ENCODE measurements around the gene OR10AG1. TPM values are rescaled to one million over a fixed set of nuclear protein-coding genes. Genes with fewer than 3 reads are reported as not detected.

Gene OR10AG1
- total RNA-seq, 1 donor from 2014 or later = not detected

DNA sequence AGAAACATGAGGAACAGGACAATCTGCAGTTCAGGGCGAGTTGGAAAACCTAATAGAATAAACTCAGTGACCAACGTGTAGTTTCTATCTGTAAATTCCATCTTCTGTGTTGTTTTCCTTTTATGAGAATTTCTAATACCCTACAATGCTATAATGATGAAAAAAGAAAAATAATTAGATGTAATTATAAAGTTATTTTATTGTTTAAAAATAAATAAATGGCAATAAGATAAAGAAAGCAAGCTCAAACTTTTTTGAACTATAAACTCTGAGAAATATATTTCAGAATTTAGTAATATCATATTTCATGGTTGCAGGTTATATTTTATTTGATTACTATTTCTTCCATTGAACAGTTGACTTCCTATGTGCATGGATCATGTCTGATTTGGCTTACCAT lies 33.4 kb downstream of the OR10AG1 start, which contains the start of gene OR5I1:
Gene OR5I1 (minus strand): TSS at position 101 of the 400 bp plus-strand sequence. CDS start 0 bp downstream, at position 101.
- Histone ChIP-seq H3K36me3 (no peaks in the 10 kb centered on the region), H3K27me3 (ENCODE audit: low read depth) (peaks cover 5% of the 10 kb centered on the region), H3K27ac (replicated peaks) (no peak within 1 kb of the TSS), H3K4me1 (no peaks in the 10 kb centered on the region), H3K4me3 (no peak within 1 kb of the TSS), H3K9me3 (replicated peaks) (peaks cover 11% of the 10 kb centered on the region)
- DNase-seq = no peak
- intact Hi-C loops (cut with micrococcal nuclease) = no loop called here
- TF ChIP-seq, protein P1, sequence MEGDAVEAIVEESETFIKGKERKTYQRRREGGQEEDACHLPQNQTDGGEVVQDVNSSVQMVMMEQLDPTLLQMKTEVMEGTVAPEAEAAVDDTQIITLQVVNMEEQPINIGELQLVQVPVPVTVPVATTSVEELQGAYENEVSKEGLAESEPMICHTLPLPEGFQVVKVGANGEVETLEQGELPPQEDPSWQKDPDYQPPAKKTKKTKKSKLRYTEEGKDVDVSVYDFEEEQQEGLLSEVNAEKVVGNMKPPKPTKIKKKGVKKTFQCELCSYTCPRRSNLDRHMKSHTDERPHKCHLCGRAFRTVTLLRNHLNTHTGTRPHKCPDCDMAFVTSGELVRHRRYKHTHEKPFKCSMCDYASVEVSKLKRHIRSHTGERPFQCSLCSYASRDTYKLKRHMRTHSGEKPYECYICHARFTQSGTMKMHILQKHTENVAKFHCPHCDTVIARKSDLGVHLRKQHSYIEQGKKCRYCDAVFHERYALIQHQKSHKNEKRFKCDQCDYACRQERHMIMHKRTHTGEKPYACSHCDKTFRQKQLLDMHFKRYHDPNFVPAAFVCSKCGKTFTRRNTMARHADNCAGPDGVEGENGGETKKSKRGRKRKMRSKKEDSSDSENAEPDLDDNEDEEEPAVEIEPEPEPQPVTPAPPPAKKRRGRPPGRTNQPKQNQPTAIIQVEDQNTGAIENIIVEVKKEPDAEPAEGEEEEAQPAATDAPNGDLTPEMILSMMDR (IDR thresholded peaks at IDR 0.05; ENCODE audit: borderline replicate concordance) = no peak

DNA sequence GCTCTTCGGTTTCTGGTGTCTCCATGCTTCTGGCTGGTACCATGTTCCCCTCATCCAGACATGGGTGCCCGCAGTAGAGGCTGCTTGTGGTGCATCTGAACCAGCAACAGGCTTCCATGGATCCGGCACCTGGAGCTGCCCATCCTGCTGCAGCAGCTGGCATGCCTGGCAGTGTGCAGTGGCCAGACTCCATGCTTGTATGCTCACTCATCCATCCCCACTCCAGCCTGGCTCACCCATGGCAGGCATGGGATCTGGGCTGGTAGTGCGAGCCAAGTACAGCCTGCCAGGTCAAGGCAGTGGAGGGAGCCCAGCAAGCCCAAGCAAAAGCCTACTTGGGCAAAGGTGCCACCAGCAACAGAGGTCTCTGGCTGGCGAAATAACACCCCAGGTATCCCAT lies 49.2 kb downstream of the OR10AG1 start:
- peaks cover 2% of the 10 kb centered on the region for H3K9me3 ChIP-seq (replicated peaks)
- no peak for DNase-seq
- no peaks in the 10 kb centered on the region for H3K36me3 ChIP-seq
- H3K27ac ChIP-seq (replicated peaks) = no peak overlapping the region
- H3K4me1 ChIP-seq = no peaks in the 10 kb centered on the region
- intact Hi-C loops (cut with micrococcal nuclease) = no loop called here
- H3K27me3 ChIP-seq (ENCODE audit: low read depth) = no peaks in the 10 kb centered on the region
- H3K4me3 ChIP-seq = no peak overlapping the region
- TF ChIP-seq, protein P1 (IDR thresholded peaks at IDR 0.05; ENCODE audit: borderline replicate concordance) = no peak

Other genes starting within 250 kb of the OR10AG1 start
- gene OR5D13, start 196.5 kb downstream of the OR10AG1 start, total RNA-seq = not detected
- not detected for gene OR5D14, start 174.4 kb downstream of the OR10AG1 start, total RNA-seq
- gene OR5L1, start 158.6 kb downstream of the OR10AG1 start, total RNA-seq = not detected
- not detected for gene OR5D18, start 150.3 kb downstream of the OR10AG1 start, total RNA-seq
- not detected for gene OR5L2, start 142.7 kb downstream of the OR10AG1 start, total RNA-seq
- gene OR5D16, start 131.2 kb downstream of the OR10AG1 start, total RNA-seq = not detected
- gene TRIM51, start 86.6 kb downstream of the OR10AG1 start, total RNA-seq = not detected
- gene OR5W2, start 55.4 kb downstream of the OR10AG1 start, total RNA-seq = not detected
- gene OR5I1, start 33.5 kb downstream of the OR10AG1 start, total RNA-seq = not detected
- gene OR5F1, start 24.7 kb upstream of the OR10AG1 start, total RNA-seq = not detected
- not detected for gene OR5AS1, start 57.7 kb upstream of the OR10AG1 start, total RNA-seq
- not detected for gene OR8I2, start 123.4 kb upstream of the OR10AG1 start, total RNA-seq
- gene OR8H2, start 133.7 kb upstream of the OR10AG1 start, total RNA-seq = not detected
- not detected for gene OR8H3, start 152.4 kb upstream of the OR10AG1 start, total RNA-seq
- not detected for gene OR8J3, start 170.3 kb upstream of the OR10AG1 start, total RNA-seq
- not detected for gene OR8K5, start 190.4 kb upstream of the OR10AG1 start, total RNA-seq
- not detected for gene OR5J2, start 206.7 kb upstream of the OR10AG1 start, total RNA-seq